ENCODE measurements around the gene ATP11A. TPM values are rescaled to one million over a fixed set of nuclear protein-coding genes. Genes with fewer than 3 reads are reported as not detected.

The ATP11A gene
- total RNA-seq, 2 donors from 2014 or later, result 15.2 to 38.4 TPM

GRCh38 chr13:112877539-112877938, 187.7 kb downstream of the ATP11A start:
- H3K9me3 ChIP-seq, result no peaks in the 10 kb centered on the region
- no peak for TF ChIP-seq CTCF (IDR thresholded peaks at IDR 0.05)
- no peaks in the 10 kb centered on the region for H3K27me3 ChIP-seq (replicated peaks; ENCODE audit: insufficient read depth)
- H3K36me3 ChIP-seq, result peaks cover 5% of the 10 kb centered on the region
- H3K4me1 ChIP-seq (ENCODE audit: control insufficient read depth in 1 of 2, low read depth in 2 of 2), result peaks cover 0 to 18% of the 10 kb centered on the region in 2 donors
- DNase-seq (ENCODE audit: low spot score) (no peak), ATAC-seq (ENCODE audit: insufficient number of reproducible peaks, low FRiP score, low read depth) (no peak)
- no peak overlapping the region for H3K27ac ChIP-seq
- H3K4me3 ChIP-seq, result no peak overlapping the region

GRCh38 chr13:112877976-112878955, 188.4 kb downstream of the ATP11A start:
- Histone ChIP-seq H3K27ac (no peak overlapping the region), H3K4me3 (no peak overlapping the region), H3K4me1 (ENCODE audit: control insufficient read depth in 1 of 2, low read depth in 2 of 2) (peaks cover 0 to 18% of the 10 kb centered on the region in 2 donors), H3K36me3 (peaks cover 5% of the 10 kb centered on the region), H3K9me3 (no peaks in the 10 kb centered on the region), H3K27me3 (replicated peaks; ENCODE audit: insufficient read depth) (no peaks in the 10 kb centered on the region)
- TF ChIP-seq CTCF (IDR thresholded peaks at IDR 0.05), result no peak
- ATAC-seq (ENCODE audit: insufficient number of reproducible peaks, low FRiP score, low read depth) (no peak), DNase-seq (ENCODE audit: low spot score) (no peak)

- no peak for DNase-seq (ENCODE audit: low spot score)
- Histone ChIP-seq H3K4me3 (no peak overlapping the region), H3K27me3 (replicated peaks; ENCODE audit: insufficient read depth) (no peaks in the 10 kb centered on the region), H3K36me3 (peaks cover 5% of the 10 kb centered on the region), H3K4me1 (ENCODE audit: control insufficient read depth in 1 of 2, low read depth in 2 of 2) (peaks cover 0 to 15% of the 10 kb centered on the region in 2 donors), H3K27ac (no peak overlapping the region), H3K9me3 (no peaks in the 10 kb centered on the region)
- no peak for ATAC-seq (ENCODE audit: insufficient number of reproducible peaks, low FRiP score, low read depth)
- TF ChIP-seq CTCF (IDR thresholded peaks at IDR 0.05), result no peak
Measured at GRCh38 chr13:112879283-112879833, 189.5 kb downstream of the ATP11A start.

GRCh38 chr13:112880221-112880641, 190.4 kb downstream of the ATP11A start:
- DNase-seq (ENCODE audit: low spot score) (no peak), ATAC-seq (ENCODE audit: insufficient number of reproducible peaks, low FRiP score, low read depth) (no peak)
- TF ChIP-seq CTCF (IDR thresholded peaks at IDR 0.05), result no peak
- Histone ChIP-seq H3K4me1 (ENCODE audit: control insufficient read depth in 1 of 2, low read depth in 2 of 2) (peaks cover 0 to 10% of the 10 kb centered on the region in 2 donors), H3K4me3 (no peak overlapping the region), H3K27me3 (replicated peaks; ENCODE audit: insufficient read depth) (no peaks in the 10 kb centered on the region), H3K36me3 (peaks cover 5% of the 10 kb centered on the region), H3K27ac (no peak overlapping the region), H3K9me3 (no peaks in the 10 kb centered on the region)

- no peak for TF ChIP-seq CTCF (IDR thresholded peaks at IDR 0.05)
- ATAC-seq (ENCODE audit: insufficient number of reproducible peaks, low FRiP score, low read depth) (no peak), DNase-seq (ENCODE audit: low spot score) (no peak)
- peaks cover under 1 to 17% of the 10 kb centered on the region in 2 donors for H3K4me1 ChIP-seq (ENCODE audit: control insufficient read depth in 1 of 2, low read depth in 2 of 2)
- H3K4me3 ChIP-seq, result no peak overlapping the region
- peaks cover 5% of the 10 kb centered on the region for H3K36me3 ChIP-seq
- H3K9me3 ChIP-seq, result no peaks in the 10 kb centered on the region
- H3K27ac ChIP-seq, result no peak overlapping the region
- no peaks in the 10 kb centered on the region for H3K27me3 ChIP-seq (replicated peaks; ENCODE audit: insufficient read depth)
Measured at GRCh38 chr13:112880976-112881540, 191.2 kb downstream of the ATP11A start.

Data from thoracic aorta (tissue), 2 donors.